ENCODE measurements around the gene OCRL.
"Not testable (repeated sequence)": the region's sequence is repeated elsewhere in the genome, so short reads cannot be mapped to it uniquely, and the experiment has no call there.

OCRL gene

GRCh38 chrX:129559783-129560182, 19.7 kb downstream of the OCRL start:
- TF ChIP-seq CTCF (IDR thresholded peaks at IDR 0.05; ENCODE audit: insufficient read depth, low read length, missing control alignments): no peak
- ChIA-PET CTCF (no interaction called here), POLR2A (no interaction called here)
- H3K4me3 ChIP-seq (ENCODE audit: low read depth, low read length): no peak overlapping the region
- DNase-seq (ENCODE audit: low read depth, low spot score): no peak

- ChIA-PET CTCF (no interaction called here), POLR2A (no interaction called here)
- DNase-seq (ENCODE audit: low read depth, low spot score): no peak
- TF ChIP-seq CTCF (IDR thresholded peaks at IDR 0.05; ENCODE audit: insufficient read depth, low read length, missing control alignments): no peak
- H3K4me3 ChIP-seq (ENCODE audit: low read depth, low read length): no peak overlapping the region
Measured at GRCh38 chrX:129561453-129561852, 21.4 kb downstream of the OCRL start.

- DNase-seq (ENCODE audit: low read depth, low spot score); POLR2A ChIA-PET; H3K4me3 ChIP-seq (ENCODE audit: low read depth, low read length); CTCF ChIA-PET: not testable (repeated sequence)
Measured at GRCh38 chrX:129564345-129564744, 24.3 kb downstream of the OCRL start.

- ChIA-PET CTCF (no interaction called here), POLR2A (no interaction called here)
- no peak for TF ChIP-seq CTCF (IDR thresholded peaks at IDR 0.05; ENCODE audit: insufficient read depth, low read length, missing control alignments)
- DNase-seq (ENCODE audit: low read depth, low spot score): no peak
- H3K4me3 ChIP-seq (ENCODE audit: low read depth, low read length): no peak overlapping the region
Measured at GRCh38 chrX:129565046-129565650, 25.1 kb downstream of the OCRL start.

- no peak for TF ChIP-seq CTCF (IDR thresholded peaks at IDR 0.05; ENCODE audit: insufficient read depth, low read length, missing control alignments)
- DNase-seq (ENCODE audit: low read depth, low spot score): no peak
- ChIA-PET POLR2A (no interaction called here), CTCF (no interaction called here)
- H3K4me3 ChIP-seq (ENCODE audit: low read depth, low read length): no peak overlapping the region
Measured at GRCh38 chrX:129566073-129566472, 26.0 kb downstream of the OCRL start.

- DNase-seq (ENCODE audit: low read depth, low spot score): no peak
- POLR2A ChIA-PET: no interaction called here
- CTCF ChIA-PET: no interaction called here
- TF ChIP-seq CTCF (IDR thresholded peaks at IDR 0.05; ENCODE audit: insufficient read depth, low read length, missing control alignments): no peak
- no peak overlapping the region for H3K4me3 ChIP-seq (ENCODE audit: low read depth, low read length)
Measured at GRCh38 chrX:129568349-129568748, 28.3 kb downstream of the OCRL start.

GRCh38 chrX:129572422-129572821, 32.4 kb downstream of the OCRL start:
- ChIA-PET CTCF (no interaction called here), POLR2A (no interaction called here)
- DNase-seq (ENCODE audit: low read depth, low spot score): no peak
- H3K4me3 ChIP-seq (ENCODE audit: low read depth, low read length): no peak overlapping the region
- TF ChIP-seq CTCF (IDR thresholded peaks at IDR 0.05; ENCODE audit: insufficient read depth, low read length, missing control alignments): no peak

GRCh38 chrX:129573652-129574051, 33.6 kb downstream of the OCRL start:
- CTCF ChIA-PET; H3K4me3 ChIP-seq (ENCODE audit: low read depth, low read length); POLR2A ChIA-PET; DNase-seq (ENCODE audit: low read depth, low spot score): not testable (repeated sequence)

All from AG04449 (cell line).